Right lobe of liver (tissue), 4 donors: Measurements from ENCODE around the gene JMJD8.

Experiments
- POLR2A ChIP-seq: fragments of 450-650 bp; IDR thresholded peaks from one replicate; pipeline ENCODE4 v1.6.1; 2017; ENCODE audit warnings: antibody characterized with exemption, mild to moderate bottlenecking
- TF ChIP-seq, protein P1 (sequence below), 4 donors: fragments of 200-600 bp in 3 of 4; fragments of 450-650 bp in 1 of 4; IDR thresholded peaks; one replicate each; pipeline versions ENCODE4 v1.5.1 to v1.8.0; 2016 to 2022; ENCODE audit warnings: antibody characterized with exemption in 4 of 4, mild to moderate bottlenecking in 2 of 4
- donor health status: DM: no; HTN: no; CAD: no.
- donor health status: DM: no; HTN: no; CAD: no.
- donor health status: DM: no; HTN: yes; CAD: no.

DNA sequence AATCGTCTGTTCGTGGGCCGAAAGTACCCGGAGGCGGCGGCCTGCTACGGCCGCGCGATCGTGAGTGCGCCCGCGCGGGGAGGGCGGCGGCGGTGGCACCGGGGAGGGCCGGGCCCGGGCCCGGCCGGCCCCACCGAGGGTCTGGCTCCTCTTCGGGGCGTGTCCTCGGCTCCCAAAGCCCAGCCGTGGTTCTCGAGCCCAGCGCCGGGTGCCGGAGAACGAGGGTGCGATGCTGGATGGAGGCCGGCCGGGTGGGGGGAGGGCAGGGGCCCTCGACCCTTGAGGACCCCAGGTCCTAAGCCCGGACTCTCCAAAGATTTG lies 3.5 kb downstream of the JMJD8 start:
- TF ChIP-seq, protein P1, sequence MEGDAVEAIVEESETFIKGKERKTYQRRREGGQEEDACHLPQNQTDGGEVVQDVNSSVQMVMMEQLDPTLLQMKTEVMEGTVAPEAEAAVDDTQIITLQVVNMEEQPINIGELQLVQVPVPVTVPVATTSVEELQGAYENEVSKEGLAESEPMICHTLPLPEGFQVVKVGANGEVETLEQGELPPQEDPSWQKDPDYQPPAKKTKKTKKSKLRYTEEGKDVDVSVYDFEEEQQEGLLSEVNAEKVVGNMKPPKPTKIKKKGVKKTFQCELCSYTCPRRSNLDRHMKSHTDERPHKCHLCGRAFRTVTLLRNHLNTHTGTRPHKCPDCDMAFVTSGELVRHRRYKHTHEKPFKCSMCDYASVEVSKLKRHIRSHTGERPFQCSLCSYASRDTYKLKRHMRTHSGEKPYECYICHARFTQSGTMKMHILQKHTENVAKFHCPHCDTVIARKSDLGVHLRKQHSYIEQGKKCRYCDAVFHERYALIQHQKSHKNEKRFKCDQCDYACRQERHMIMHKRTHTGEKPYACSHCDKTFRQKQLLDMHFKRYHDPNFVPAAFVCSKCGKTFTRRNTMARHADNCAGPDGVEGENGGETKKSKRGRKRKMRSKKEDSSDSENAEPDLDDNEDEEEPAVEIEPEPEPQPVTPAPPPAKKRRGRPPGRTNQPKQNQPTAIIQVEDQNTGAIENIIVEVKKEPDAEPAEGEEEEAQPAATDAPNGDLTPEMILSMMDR (IDR thresholded peaks at IDR 0.05), result no peak
- no peak for TF ChIP-seq POLR2A
